22Rv1 (cell line): Measurements from ENCODE around the gene DMXL2.

Experiments used
- ZFX ChIP-seq: fragments of 450-650 bp; IDR thresholded peaks from 2 replicates; pipeline ENCODE4 v1.6.1; 2017; ENCODE audit warnings: antibody characterized with exemption, borderline replicate concordance
- TF ChIP-seq, protein P1 (sequence below): fragments of 450-650 bp; IDR thresholded peaks from 2 replicates; pipeline ENCODE4 v1.5.1; 2017; ENCODE audit warnings: mild to moderate bottlenecking

DNA sequence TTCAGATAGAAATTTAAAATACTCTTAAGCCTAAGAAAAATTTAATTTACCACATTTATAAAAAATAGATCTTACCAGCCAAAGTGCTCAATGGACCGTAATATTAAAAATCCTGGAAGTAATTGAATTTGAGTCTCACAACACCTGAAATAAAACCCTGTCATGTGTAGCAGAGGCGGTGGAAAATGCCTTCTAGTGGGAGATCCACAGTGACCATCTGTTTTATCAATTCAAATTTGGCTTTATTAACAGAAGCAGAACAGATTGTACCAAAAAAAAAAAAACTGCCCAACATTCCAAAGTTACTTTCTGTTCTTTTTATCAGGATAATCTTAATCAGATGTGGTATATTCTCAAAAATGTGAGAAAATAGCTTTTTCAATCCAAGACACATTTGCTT lies 71.7 kb downstream of the DMXL2 start:
- TF ChIP-seq, protein P1, sequence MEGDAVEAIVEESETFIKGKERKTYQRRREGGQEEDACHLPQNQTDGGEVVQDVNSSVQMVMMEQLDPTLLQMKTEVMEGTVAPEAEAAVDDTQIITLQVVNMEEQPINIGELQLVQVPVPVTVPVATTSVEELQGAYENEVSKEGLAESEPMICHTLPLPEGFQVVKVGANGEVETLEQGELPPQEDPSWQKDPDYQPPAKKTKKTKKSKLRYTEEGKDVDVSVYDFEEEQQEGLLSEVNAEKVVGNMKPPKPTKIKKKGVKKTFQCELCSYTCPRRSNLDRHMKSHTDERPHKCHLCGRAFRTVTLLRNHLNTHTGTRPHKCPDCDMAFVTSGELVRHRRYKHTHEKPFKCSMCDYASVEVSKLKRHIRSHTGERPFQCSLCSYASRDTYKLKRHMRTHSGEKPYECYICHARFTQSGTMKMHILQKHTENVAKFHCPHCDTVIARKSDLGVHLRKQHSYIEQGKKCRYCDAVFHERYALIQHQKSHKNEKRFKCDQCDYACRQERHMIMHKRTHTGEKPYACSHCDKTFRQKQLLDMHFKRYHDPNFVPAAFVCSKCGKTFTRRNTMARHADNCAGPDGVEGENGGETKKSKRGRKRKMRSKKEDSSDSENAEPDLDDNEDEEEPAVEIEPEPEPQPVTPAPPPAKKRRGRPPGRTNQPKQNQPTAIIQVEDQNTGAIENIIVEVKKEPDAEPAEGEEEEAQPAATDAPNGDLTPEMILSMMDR, result no peak
- no peak for TF ChIP-seq ZFX
